ENCODE results near the gene GYPE. TPM values are rescaled to one million over a fixed set of nuclear protein-coding genes. Genes with fewer than 3 reads are reported as not detected.
"Not testable (repeated sequence)": the region's sequence is repeated elsewhere in the genome, so short reads cannot be mapped to it uniquely, and the experiment has no call there.

The GYPE gene
- total and polyA plus RNA-seq, 10 of the 15 experiments (the other 5 are each of a cell fraction or from before 2014, with no cell fraction given): 0.60 to 2.0 (median 0.85) TPM

DNA sequence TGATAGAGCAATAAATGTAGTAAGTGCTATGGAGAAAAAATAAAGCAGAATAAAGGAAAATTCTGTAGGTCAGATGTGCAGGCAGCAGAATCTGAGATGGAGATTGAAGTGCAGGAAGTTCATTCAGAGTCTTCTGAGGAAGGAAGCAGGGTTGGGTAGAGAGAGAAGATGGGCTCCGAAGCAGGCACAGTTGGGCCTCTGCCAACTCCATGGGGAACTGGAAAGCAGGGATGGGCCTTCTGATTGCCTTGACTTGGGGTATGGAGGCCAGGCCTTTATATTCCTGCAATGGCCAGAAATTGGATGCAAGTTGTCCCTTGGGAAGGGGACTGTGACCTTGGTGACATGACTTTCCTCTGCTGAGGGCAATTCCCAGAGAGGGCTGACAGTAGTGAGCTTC is 42.6 kb downstream of the GYPE start:
- FAIRE-seq: not testable (repeated sequence)

DNA sequence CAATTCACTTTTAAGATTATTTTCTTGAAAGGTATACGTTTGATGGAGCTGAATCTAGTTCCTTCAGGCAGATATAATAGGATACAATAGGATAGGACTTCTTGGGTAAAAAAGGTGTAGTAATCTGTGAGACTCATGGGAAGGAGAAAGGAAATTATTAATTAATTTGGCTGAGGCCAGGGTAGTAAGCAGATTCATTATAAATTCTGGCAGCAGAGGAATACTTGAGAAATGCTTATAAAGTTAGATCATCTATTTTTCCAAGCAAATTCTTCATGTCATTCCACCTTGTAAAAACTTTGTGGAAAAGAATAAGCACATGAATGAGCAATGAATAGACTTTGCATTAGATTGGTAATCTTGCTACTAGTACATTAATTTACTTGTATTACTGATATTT is 46.9 kb downstream of the GYPE start:
- Histone ChIP-seq H4K20me1 (ENCODE audit: control insufficient read depth, insufficient read depth) (no peaks in the 10 kb centered on the region), H3K36me3 (ENCODE audit: control insufficient read depth in 2 of 2, insufficient read depth in 2 of 2, low read length in 1 of 2) (no peaks in the 10 kb centered on the region), H3K4me1 (ENCODE audit: control insufficient read depth, insufficient read depth, low read length) (no peaks in the 10 kb centered on the region), H3K4me3 (no peak overlapping the region), H3K27ac (ENCODE audit: control insufficient read depth, insufficient read depth) (no peak overlapping the region), H3K27me3 (replicated peaks in 1 of 2; ENCODE audit: control insufficient read depth in 2 of 2, insufficient read depth in 2 of 2, low read length in 1 of 2) (no peaks in the 10 kb centered on the region), H3K9ac (ENCODE audit: control insufficient read depth, insufficient read depth, low read length) (no peak overlapping the region), H3K4me2 (ENCODE audit: control insufficient read depth, insufficient read depth) (no peak overlapping the region), H3K9me3 (replicated peaks; ENCODE audit: control insufficient read depth, insufficient read depth, low read length) (no peaks in the 10 kb centered on the region), H2AFZ (ENCODE audit: control insufficient read depth, low read depth, low read length) (no peak overlapping the region), H3K79me2 (ENCODE audit: control insufficient read depth, insufficient read depth, low read length) (no peaks in the 10 kb centered on the region)
- RAD21 ChIA-PET (ENCODE audit: unreplicated experiment): no interaction called here
- 4% methylated on average over 1 of the region's 1 CpG for WGBS (ENCODE audit: insufficient coverage, insufficient replicate concordance, low lambda C conversion rate, missing lambda C conversion rate)
- intact Hi-C loops (cut with micrococcal nuclease; ENCODE audit: unreplicated experiment) (no loop called here), in situ Hi-C loops (cut with MboI) (no loop called here)
- no peak for TF ChIP-seq SP1 (IDR thresholded peaks at IDR 0.05; ENCODE audit: low read depth, low read length)
- TF ChIP-seq, protein P1, sequence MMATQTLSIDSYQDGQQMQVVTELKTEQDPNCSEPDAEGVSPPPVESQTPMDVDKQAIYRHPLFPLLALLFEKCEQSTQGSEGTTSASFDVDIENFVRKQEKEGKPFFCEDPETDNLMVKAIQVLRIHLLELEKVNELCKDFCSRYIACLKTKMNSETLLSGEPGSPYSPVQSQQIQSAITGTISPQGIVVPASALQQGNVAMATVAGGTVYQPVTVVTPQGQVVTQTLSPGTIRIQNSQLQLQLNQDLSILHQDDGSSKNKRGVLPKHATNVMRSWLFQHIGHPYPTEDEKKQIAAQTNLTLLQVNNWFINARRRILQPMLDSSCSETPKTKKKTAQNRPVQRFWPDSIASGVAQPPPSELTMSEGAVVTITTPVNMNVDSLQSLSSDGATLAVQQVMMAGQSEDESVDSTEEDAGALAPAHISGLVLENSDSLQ (IDR thresholded peaks at IDR 0.05): no peak
- FAIRE-seq (no peak), DNase-seq (ENCODE audit: low read depth, low spot score) (no peak), ATAC-seq (no peak)
- POLR2A ChIA-PET: no interaction called here
- CTCF ChIA-PET: no interaction called here
- no TSS peak for BruUV-seq (replicated peaks)
- SMC1A ChIA-PET (ENCODE audit: uncharacterized antibody, unreplicated experiment): no interaction called here

More for the DNA sequence above, 42.6 kb downstream of the GYPE start:
- H3K36me3 ChIP-seq (ENCODE audit: control insufficient read depth in 2 of 2, insufficient read depth in 2 of 2, low read length in 1 of 2); H3K4me3 ChIP-seq; CTCF ChIA-PET; H3K9ac ChIP-seq (ENCODE audit: control insufficient read depth, insufficient read depth, low read length); SMC1A ChIA-PET (ENCODE audit: uncharacterized antibody, unreplicated experiment); H3K9me3 ChIP-seq (replicated peaks; ENCODE audit: control insufficient read depth, insufficient read depth, low read length); H3K27ac ChIP-seq (ENCODE audit: control insufficient read depth, insufficient read depth); in situ Hi-C loops (cut with MboI); H3K4me1 ChIP-seq (ENCODE audit: control insufficient read depth, insufficient read depth, low read length); DNase-seq (ENCODE audit: low read depth, low spot score); H3K4me2 ChIP-seq (ENCODE audit: control insufficient read depth, insufficient read depth); intact Hi-C loops (cut with micrococcal nuclease; ENCODE audit: unreplicated experiment); ATAC-seq; H4K20me1 ChIP-seq (ENCODE audit: control insufficient read depth, insufficient read depth); H2AFZ ChIP-seq (ENCODE audit: control insufficient read depth, low read depth, low read length); POLR2A ChIA-PET; RAD21 ChIA-PET (ENCODE audit: unreplicated experiment); H3K27me3 ChIP-seq (replicated peaks in 1 of 2; ENCODE audit: control insufficient read depth in 2 of 2, insufficient read depth in 2 of 2, low read length in 1 of 2); H3K79me2 ChIP-seq (ENCODE audit: control insufficient read depth, insufficient read depth, low read length); BruUV-seq (replicated peaks): not testable (repeated sequence)
- 0% methylated on average over 1 of the region's 1 CpG for WGBS (ENCODE audit: insufficient coverage, insufficient replicate concordance, low lambda C conversion rate, missing lambda C conversion rate)

DNA sequence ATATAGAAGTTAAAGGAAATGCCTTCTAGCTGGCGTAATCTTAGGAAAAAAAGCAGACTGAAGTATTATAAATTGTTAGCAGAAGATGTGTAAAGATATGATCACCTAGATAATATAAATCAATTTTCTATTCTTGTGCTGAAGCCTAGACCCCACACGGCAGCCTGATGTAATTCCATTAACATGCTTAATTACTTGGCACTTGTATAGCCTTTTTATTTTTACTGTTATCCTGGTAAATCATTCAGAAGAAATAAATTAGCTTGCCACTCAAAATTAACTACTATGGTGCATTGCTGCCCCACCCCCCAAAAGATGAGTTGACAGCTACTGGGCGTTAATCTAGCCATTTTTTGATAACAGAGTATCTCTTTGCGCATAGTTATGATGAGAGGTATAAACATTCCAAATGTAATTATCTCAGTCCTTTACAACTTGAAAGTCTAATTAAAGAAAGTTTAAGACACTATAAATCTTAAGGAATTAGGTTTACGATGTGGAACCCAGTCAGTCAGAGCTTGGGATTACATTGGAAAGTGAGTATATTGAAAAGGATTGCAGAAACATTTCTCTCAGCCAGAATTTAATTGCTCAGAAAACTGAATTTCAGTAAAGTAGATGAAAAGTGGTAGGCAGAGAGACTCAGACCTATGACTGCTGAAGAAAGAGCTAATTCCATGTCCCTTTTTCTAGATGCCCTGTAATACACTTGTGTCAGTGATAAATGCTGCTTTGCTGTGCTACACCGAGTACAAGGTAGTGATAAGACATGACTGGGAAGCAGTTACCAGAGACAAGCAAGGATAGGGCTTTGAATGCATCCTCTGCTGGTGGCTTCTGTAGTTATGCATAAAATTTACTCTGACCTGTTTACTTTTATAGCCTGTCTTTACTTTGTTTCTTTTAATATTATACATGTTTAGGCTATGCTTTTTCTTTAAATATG is 47.7 kb downstream of the GYPE start:
- SMC1A ChIA-PET (ENCODE audit: uncharacterized antibody, unreplicated experiment); FAIRE-seq; CTCF ChIA-PET; H3K4me1 ChIP-seq (ENCODE audit: control insufficient read depth, insufficient read depth, low read length); H3K27ac ChIP-seq (ENCODE audit: control insufficient read depth, insufficient read depth); ATAC-seq; H3K4me2 ChIP-seq (ENCODE audit: control insufficient read depth, insufficient read depth); intact Hi-C loops (cut with micrococcal nuclease; ENCODE audit: unreplicated experiment); H3K27me3 ChIP-seq (replicated peaks in 1 of 2; ENCODE audit: control insufficient read depth in 2 of 2, insufficient read depth in 2 of 2, low read length in 1 of 2); H4K20me1 ChIP-seq (ENCODE audit: control insufficient read depth, insufficient read depth); POLR2A ChIA-PET; in situ Hi-C loops (cut with MboI); H3K4me3 ChIP-seq; H3K9me3 ChIP-seq (replicated peaks; ENCODE audit: control insufficient read depth, insufficient read depth, low read length); DNase-seq (ENCODE audit: low read depth, low spot score); H3K36me3 ChIP-seq (ENCODE audit: control insufficient read depth in 2 of 2, insufficient read depth in 2 of 2, low read length in 1 of 2); H2AFZ ChIP-seq (ENCODE audit: control insufficient read depth, low read depth, low read length); H3K79me2 ChIP-seq (ENCODE audit: control insufficient read depth, insufficient read depth, low read length); H3K9ac ChIP-seq (ENCODE audit: control insufficient read depth, insufficient read depth, low read length); RAD21 ChIA-PET (ENCODE audit: unreplicated experiment); BruUV-seq (replicated peaks): not testable (repeated sequence)
- 29% methylated on average over 6 of the region's 6 CpGs for WGBS (ENCODE audit: insufficient coverage, insufficient replicate concordance, low lambda C conversion rate, missing lambda C conversion rate)

Data from GM12878 (cell line).